IPS DF 4.7 (cell line): ENCODE results near the gene ZBTB42.

Experiments
- DNase-seq: peaks from one replicate; pipeline ENCODE4 v3.0.0-alpha.2; 2013; ENCODE audit warnings: low spot score; ENCODE audit errors: extremely low read depth

The ZBTB42 gene

DNA sequence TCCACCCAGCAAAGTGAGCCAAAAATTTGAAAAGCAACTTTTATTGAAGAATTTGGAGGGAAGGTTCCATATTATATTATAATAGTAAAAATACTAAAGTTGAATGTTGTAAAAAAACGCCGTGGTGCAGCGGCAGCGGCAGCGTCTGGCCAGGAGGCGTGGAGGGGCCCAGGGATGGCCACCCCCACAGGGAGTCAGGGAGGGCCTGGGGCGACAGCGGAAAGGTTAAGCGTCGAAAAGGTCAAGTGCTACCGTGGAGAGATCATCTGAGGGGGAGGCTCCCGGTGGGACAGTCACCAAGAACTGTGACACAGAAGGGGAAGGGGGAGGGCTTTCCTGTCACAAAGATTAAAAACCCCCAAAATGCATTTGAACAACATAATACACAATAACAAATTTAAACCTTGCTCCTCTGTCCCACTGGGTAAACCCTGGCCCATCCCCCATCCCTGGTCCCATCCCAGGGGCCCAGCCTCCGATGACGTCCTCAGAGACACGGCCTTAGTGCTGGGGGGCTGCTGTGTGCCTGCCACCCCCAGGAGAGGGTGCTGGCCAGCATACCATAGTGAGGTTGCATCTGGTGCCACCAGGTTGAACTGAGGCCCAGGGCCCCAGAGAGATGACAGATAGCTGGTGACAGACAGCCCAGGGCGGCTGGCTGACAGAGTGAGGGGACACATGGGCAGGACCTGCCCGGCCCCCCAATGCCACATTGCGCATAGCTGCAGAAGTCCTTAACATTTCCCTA is 31.4 kb upstream of the ZBTB42 start:
- no peak for DNase-seq

DNA sequence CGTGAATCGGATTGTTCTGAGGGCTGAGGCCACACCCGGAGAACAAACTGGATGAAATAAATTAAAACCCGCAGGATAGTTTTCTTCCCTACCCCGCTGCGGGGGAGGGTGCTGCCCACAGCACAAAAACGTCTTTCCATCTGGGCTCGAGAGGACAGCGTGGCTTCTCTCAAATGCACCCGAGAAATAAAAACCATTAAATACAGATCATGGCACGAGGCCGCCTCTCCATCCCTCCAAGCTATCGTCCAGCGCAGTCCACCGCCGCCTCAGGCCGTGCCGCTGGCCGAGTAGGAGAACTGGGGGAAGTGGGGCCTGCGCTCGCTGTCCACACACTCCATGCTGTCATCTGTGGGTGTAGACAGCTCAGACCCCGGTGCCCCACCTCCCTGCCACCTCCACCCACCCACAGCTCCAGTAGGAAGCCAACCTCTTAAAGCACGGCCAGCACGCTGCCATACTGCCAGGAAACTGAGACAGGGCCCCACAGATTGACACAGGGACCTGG is 30.8 kb upstream of the ZBTB42 start:
- DNase-seq: no peak

DNA sequence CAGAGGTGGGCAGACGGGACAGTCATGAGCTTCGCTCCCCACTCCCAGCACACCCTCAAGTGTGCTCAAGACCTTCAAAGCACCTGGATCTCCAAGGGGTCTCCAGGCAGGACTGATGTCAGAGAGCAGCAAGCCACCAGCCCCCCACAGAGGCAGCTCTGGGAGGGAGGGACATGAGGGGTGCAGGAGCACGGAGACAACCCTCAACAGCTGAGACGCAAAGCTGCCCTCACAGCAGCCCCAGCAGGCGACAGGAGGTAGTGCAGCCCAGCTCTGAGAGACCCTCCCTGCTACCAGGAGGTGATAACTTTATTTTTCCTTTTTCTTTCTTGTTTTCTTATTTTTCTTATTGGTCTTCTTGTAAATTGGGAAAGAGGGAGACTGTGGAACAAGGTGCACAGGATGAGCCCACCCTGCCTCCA is 30.0 kb upstream of the ZBTB42 start:
- no peak for DNase-seq

DNA sequence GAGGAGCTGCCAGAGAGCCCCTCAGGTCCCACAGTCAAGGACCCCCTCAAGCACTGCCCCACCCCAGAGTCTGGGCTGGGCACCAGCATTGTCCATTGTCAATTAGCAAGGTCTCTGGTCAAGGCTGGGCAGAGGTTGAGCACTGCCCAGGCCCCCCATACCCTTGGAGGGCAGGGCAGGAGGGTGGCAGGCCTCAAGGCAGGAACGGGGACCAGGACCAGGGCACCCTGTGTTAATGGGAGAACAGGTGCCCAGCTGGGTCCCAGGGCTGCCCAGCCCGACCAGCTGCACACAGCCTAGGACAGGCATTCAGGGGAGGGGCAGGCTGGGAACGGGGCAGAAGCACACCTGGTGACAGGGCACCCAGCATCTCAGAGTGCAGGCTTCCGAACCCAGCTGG is 29.5 kb upstream of the ZBTB42 start:
- no peak for DNase-seq

DNA sequence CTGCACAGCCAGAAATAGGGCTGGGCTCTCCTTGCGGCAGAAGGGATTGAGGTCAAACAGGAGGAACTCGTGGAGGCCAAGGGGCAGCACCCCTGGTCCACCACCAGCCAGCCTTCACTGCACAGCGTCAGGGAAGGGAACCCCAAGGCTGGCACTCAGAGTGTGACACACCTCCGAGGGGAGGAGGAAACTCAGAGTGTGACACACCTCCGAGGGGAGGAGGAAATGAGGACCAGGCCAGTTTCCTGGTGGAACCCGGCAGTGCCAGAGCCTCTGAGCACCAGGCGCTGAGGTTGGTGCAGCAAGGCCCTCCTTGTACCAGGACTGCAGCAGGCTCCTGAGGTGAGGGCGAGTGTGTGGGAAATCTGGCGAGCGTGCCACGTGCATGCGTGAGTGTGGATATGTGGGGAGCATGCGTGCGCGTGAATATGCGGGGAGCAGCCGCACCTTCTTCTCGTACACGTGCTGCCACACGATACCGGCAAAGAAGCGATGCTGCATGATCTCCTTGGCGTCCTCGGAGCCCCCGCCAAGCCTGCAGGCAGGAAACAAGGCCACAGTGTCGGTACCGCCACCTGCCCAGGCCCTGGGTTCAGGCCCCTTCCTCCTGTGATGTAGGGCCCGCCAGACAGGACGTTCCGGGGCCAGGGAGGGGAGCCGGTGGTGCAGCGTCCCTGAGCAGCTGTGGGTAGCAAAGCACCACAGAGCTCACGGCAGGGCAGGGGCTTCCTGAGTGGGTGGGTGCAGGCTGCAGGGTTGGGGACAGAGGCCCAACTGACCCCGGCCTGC is 28.8 kb upstream of the ZBTB42 start:
- no peak for DNase-seq

DNA sequence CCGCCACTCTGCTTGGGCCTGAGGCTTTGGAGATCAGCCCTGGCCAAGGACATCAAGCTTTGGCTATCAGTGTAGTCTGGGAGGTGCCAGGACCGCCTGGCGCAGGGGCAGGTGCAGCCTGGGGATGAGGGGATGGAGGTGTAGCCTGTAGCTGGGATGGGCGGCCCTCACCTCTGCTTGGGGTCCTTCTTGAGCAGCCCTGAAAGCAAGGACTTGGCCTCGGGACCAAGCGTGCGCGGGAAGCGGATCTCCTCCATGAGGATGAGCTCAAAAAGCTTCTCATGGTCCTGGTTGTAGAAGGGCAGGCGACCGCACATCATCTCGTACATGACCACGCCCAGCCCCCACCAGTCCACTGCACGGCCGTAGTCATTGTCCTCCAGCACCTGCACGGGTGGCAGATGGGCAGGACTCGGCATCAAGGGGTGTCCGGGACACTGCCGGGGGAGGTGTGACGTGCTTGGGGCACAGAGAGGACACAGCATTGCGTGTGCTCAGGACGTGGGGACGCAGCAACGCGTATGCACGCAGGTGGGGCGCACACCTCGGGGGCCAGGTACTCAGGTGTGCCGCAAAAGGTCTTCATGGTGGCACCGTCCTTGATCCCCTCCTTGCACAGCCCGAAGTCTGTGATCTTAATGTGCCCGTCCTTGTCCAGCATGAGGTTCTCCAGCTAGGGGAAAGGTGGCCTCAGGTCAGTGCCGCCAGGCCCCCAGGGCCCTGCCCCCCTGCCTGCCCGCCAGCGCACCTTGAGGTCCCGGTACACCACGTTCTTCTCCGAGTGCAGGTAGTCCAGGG is 28.0 kb upstream of the ZBTB42 start:
- no peak for DNase-seq

DNA sequence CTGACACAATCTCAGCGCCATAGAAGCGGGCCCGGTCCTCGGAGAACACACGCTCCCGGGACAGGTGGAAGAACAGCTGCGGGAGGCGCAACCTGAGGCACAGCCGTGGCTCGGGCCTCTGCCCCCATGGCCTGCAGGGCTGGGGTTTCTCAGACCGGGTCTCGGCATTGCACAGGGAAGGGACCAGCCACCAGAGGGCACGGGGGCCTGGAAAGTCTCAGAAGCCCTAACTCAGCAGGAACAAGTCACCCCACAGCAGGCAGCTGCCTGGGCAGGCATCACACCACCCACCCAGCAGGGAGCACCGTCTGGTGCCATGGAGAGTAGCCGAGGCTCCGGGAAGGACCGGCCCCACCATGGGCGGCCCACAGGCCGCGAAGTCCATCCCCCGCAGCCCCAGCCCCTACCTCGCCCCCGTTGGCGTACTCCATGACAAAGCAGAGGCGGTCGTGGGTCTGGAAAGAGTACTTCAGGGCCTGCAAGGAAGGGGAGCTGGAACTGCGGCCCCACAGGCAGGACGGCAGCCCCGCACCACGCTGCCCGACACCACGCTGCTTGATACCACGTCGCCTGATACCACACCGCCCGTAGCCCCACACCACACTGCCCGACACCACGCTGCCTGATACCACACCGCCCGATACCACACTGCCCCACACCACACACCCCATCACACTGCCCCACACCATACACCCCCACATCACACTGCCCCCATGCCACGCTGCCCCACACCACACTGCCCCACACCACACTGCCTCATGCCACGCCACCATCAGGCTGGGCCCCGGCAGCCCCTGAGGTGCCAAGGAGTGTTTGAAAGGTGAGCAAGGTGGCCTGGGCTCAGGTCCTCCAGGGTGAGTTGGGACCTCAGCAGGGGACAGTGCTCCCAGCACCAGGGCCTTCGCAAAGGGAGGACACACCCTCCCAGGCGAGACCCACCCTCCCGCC is 27.1 kb upstream of the ZBTB42 start:
- DNase-seq: no peak

DNA sequence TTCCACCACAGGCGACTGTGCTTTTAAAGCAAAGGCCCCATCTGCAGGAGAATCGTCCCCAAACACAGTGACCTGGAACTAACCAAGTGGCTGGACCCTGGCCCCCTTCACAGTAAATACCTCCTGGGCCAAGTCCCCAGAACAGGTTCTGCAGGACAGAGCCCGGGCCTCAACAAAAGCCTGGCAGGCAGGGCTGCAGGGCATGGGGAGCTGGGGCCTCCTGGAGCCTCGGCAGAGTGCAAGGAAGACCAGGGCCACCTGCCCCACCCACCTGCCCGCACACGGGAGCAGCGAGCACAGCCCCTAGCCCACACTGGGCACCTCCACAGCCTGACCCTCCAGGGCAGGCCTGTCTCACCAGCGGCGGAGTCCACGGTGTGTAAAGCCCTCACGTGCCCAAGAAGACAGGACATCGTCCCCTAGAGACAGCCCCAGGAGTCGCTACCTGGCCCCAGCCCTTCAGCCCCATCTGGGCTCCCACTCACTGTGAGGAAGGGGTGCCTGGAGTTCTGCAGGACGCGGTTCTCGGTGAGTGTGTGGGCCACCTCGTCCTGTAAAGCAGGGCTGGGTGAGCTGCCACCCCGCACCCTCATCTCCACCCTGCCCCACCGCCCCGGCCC is 26.3 kb upstream of the ZBTB42 start:
- no peak for DNase-seq

DNA sequence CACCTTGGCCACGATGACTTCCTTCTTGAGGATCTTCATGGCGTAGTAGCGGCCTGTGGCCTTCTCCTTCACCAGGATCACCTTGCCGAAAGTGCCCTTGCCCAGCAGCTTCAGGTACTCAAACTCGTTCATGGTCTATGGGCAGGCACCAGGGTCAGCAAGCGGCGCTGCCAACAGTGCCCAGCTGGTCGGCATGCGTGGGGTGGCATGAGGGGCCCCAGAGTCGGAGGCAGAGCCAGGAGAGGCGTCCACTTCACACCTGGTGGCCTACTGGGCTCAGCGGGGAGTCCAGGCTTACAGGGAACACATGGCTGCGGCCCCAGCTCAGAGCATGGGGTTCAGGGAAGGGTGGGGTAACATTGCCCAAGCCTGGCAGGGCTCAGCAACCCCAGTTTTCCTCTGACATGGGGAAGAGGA is 25.8 kb upstream of the ZBTB42 start:
- DNase-seq: no peak

DNA sequence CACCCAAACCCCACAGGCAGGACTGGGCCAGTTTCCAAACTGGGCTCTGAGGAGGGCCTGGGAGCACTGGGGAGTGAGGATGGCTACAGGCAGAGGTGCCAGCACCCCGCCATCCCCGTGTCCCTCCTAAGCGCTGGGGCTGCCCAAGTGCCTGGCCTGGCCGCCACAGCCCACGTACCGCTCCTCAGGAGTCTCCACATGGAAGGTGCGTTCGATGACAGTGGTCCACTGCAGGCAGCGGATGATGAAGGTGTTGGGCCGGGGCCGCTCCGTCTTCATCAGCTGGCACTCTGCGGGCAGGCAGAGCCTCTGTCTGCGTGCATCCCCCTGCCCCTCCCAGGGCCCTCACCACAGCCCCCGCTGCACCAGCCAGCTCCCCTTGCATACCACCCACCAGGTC is 24.4 kb upstream of the ZBTB42 start:
- no peak for DNase-seq

DNA sequence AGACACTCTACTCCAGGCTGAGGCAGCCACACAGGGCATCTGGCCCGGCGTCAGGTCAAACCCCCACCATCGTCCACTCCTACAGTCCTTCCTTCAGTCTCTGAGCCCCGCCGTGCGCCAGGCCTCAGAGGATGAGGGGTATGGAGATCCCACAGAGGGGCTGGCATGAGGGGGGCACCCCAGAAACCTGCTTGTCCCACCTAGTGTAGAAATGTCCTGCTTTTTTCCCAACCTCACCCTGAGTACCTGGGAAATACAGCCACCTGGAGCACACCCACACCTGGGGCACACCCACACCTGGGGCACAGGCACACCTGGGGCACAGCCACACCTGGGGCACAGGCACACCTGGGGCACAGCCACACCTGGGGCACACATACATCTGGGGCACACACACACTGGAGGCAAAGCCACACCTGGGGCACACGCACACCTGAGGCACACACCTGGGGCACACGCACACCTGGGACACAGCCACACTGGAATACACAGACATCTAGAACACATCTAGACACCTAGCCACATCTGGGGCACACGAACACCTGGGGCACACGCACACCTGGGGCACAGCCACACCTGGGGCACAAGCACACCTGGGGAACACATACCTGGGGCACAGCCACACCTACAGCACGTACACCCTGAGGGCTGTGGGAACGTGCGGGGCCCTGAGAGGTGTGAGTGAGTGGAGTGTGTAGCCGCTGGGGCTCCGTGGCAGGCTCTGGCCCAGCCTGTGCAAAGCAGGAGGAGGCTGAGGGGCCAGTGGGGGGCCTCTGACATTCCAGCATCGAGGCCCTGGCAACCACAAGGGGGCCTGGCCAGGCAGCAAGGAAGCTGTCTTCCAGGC is 23.7 kb upstream of the ZBTB42 start:
- no peak for DNase-seq

DNA sequence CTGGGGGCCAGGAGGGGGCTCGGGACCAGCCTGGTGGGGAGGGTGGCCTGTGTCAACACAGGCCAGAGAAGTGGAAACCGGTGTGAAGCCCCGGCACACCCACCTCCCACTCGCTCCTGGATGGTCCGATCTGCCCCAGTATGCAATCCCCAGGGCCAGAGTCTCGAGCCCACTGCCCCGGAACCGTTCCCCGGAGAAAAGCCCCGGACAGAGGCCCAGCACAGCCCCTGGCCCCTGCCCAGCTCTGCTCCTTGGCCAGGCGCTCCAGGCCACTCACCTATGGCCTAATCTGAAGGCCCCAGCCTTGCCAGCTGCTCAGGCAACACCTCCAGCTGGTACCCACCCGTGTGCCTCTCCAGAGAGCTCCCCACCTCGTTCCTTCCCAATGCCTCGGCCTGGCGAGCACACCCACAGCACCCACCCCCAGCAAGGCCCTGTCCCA is 23.1 kb upstream of the ZBTB42 start:
- no peak for DNase-seq

DNA sequence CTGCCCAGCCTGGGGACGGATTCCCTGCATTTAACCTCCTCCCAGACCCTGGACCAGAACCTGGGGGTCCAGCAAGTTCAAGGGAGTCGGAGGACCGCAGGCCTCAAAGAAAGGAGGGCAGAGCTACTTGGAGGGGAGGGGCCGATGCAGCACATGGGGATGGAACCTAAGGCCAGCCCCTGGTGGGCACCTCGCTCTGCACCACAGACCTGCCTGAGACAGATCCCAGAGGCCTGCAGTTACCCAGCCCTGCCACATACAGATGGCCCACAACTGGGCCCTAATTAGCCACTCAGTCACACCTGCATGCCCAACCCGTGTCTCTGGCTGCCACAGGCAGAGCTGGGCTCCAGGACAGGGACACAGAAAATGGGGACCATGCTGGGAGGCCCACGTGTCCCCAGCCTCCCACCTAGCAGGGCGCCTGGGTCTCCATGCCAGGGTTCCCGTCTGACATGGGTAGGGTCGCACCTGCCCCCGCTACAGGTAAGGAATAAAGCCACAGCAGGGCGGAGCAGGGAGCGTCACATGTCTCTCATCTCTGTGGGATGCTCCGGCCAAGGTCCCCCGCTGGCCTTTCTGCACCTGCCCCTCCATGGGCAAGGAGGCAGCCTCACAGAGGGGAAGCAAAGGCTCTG is 22.1 kb upstream of the ZBTB42 start:
- no peak for DNase-seq

DNA sequence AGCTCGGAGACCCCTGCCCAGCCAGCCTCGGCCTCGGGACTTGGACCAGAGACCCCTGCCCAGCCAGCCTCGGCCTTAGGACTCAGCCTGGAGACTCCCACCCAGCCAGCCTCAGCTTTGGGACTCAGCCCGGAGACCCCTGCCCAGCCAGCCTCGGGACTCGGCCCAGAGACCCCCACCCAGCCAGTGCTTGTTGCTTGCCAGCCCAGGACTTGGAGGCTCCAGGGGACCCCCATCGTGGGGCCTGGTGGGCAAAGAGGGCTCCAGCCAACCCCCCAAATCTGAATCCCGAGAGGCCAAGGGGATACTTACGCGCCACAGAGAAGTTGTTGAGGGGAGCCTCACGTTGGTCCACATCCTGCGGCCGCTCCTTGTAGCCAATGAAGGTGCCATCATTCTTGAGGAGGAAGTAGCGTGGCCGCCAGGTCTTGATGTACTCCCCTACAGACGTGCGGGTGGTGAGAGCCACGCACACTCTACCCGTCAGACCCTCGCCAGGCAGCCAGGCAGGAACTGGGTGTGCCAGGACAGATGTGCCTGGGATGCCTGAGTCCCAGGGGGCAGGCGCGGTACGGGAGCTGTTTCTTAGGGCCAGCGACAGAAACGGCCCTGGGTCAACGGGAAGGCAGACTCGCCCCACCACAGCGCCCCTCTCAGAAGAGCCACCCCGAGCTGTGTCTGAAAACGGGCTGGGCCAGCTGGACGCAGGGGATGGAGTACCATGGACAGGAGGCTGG is 21.0 kb upstream of the ZBTB42 start:
- DNase-seq: no peak

DNA sequence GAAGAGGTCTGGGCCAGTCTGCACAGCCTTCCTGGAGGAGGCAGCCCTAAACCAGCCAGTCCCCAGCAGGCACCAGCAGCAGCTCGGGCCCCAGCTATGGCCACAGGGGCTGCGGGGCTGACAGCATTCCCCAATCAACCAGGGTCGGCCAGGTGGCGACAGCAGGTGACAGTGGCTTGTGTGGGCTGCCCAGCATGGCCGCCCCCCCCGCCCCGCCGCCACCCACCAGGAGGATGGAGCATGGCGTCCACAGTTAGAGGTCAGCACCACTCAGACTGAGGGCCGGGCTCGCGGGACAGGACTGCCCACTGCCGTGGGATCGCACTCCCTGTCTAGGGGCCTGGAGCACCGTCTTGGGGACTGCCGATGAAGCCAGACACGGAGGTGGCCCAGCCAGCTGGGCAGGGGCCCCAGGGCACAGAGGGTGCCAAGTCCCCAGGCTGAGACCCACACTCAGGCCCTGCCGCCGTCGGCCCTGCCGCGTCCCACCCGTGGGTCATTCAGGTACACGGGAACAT is 20.3 kb upstream of the ZBTB42 start:
- DNase-seq: no peak

DNA sequence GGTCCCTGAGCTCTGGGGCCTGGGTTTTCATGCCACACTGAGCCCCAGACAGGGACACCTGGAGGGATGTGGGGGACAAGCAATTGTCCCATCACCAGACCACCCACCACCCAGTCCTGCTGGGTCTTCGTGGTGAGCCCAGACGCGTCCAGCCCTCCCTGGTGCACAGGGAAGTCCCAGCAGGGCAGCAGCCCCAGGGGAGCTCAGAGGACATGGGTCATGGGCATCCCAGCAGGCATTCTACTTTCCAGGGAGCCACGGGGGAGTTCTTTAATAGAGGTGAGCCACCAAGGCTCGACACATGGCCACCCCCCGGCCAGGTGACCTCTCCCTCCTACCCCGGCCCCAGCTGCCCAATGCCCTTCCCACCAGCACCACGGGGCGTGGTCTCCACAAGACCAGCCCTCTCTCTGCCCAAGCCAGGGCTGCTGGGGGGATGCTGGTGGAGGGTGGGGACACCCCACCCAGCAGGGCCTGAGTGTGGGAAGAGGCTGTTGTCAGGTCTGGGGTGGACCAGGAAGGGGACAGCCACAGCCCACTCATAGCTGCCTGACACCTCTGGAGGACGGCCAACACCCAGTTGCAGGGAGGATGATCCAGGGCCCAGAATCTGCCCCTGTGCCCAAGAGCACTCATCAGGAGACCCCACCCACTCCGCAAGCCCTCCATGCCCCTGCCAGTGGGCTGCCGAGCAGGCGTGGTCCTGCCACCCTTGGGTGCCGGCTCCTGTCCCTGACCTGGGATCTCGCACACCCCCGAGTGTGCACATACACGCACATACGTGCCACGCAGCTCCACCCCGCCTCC is 19.4 kb upstream of the ZBTB42 start:
- no peak for DNase-seq
